Measurements from ENCODE around the gene GAD1. TPM values are rescaled to one million over a fixed set of nuclear protein-coding genes. Genes with fewer than 3 reads are reported as not detected.

GAD1 gene
- total RNA-seq, 1 donor from 2014 or later: 0.43 TPM

DNA sequence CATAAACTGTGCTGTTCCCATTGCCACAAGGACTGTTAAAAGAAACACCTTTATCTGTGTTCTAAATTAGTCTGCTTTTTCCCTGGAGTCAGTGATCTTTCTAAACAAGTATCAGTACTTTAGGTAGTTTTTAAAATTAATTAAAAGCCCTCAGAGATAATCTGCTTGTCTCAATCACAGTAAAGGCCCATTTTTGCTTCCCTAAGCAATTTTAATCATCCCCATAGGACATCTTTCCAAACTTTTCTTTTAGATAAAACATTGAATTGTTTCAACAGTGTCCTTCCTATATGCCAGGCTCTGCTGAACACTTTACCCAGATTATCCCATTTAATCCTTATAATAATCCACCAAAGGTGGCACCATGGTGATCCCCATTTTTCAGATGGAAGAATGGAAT, 42.6 kb upstream of the GAD1 start:
- Mint-ChIP-seq H3K4me3 (ENCODE audit: low read depth) (no peak overlapping the region), H3K9me3 (ENCODE audit: low read depth) (no peaks in the 10 kb centered on the region), H3K27me3 (peaks cover 8% of the 10 kb centered on the region), H3K36me3 (ENCODE audit: insufficient read depth) (no peaks in the 10 kb centered on the region), H3K27ac (no peak overlapping the region), H3K4me1 (ENCODE audit: low read depth) (peaks cover 10% of the 10 kb centered on the region)
- no peak for DNase-seq (ENCODE audit: low spot score, unreplicated experiment)
- TF ChIP-seq, protein P1, sequence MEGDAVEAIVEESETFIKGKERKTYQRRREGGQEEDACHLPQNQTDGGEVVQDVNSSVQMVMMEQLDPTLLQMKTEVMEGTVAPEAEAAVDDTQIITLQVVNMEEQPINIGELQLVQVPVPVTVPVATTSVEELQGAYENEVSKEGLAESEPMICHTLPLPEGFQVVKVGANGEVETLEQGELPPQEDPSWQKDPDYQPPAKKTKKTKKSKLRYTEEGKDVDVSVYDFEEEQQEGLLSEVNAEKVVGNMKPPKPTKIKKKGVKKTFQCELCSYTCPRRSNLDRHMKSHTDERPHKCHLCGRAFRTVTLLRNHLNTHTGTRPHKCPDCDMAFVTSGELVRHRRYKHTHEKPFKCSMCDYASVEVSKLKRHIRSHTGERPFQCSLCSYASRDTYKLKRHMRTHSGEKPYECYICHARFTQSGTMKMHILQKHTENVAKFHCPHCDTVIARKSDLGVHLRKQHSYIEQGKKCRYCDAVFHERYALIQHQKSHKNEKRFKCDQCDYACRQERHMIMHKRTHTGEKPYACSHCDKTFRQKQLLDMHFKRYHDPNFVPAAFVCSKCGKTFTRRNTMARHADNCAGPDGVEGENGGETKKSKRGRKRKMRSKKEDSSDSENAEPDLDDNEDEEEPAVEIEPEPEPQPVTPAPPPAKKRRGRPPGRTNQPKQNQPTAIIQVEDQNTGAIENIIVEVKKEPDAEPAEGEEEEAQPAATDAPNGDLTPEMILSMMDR (IDR thresholded peaks at IDR 0.05; ENCODE audit: unreplicated experiment): no peak

DNA sequence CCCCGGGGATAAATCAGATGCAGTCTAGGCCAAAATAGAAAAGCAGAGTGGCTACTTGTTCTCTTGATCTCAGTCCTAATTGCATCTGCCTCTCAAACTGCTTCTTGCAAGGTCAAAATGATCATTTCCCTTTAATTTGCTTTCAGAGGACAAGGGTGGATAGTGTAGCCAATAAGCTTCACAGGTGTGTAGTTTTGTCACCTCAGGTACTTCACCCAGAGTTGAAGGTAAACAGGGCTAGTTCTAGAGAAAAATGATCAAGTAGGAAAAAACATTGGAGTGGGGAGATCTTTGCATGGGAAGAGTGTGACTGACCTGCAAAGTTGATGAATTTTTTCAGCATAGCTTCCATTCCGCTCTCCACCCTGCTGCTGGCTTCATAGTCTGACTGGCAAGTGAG, 37.8 kb upstream of the GAD1 start:
- H3K9me3 Mint-ChIP-seq (ENCODE audit: low read depth): no peaks in the 10 kb centered on the region
- TF ChIP-seq, protein P1 (IDR thresholded peaks at IDR 0.05; ENCODE audit: unreplicated experiment): no peak
- no peaks in the 10 kb centered on the region for H3K27me3 Mint-ChIP-seq
- H3K4me1 Mint-ChIP-seq (ENCODE audit: low read depth): no peaks in the 10 kb centered on the region
- H3K27ac Mint-ChIP-seq: no peak overlapping the region
- DNase-seq (ENCODE audit: low spot score, unreplicated experiment): no peak
- no peaks in the 10 kb centered on the region for H3K36me3 Mint-ChIP-seq (ENCODE audit: insufficient read depth)
- no peak overlapping the region for H3K4me3 Mint-ChIP-seq (ENCODE audit: low read depth)

DNA sequence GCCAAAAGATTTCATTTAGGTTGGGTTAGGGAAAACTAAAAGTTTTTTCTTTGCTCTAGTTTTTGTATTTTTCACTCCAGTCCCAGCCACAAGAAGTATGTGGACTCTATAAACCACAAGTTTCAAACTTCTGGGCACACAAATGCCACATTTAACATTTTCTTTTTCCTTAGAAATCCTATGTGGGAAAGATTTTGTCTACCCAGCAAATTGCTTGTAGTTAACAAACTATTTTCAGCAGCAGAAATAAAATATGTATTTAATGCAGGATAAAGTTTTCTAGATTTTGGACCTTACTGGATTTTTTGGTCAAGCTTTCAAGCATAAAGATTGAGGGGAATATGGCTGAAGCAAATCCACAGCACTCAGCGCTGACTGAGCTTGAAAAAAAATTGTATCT, 37.4 kb upstream of the GAD1 start:
- TF ChIP-seq, protein P1 (IDR thresholded peaks at IDR 0.05; ENCODE audit: unreplicated experiment): no peak
- no peaks in the 10 kb centered on the region for H3K36me3 Mint-ChIP-seq (ENCODE audit: insufficient read depth)
- H3K27ac Mint-ChIP-seq: no peak overlapping the region
- no peak overlapping the region for H3K4me3 Mint-ChIP-seq (ENCODE audit: low read depth)
- no peaks in the 10 kb centered on the region for H3K27me3 Mint-ChIP-seq
- H3K4me1 Mint-ChIP-seq (ENCODE audit: low read depth): no peaks in the 10 kb centered on the region
- DNase-seq (ENCODE audit: low spot score, unreplicated experiment): no peak
- no peaks in the 10 kb centered on the region for H3K9me3 Mint-ChIP-seq (ENCODE audit: low read depth)

DNA sequence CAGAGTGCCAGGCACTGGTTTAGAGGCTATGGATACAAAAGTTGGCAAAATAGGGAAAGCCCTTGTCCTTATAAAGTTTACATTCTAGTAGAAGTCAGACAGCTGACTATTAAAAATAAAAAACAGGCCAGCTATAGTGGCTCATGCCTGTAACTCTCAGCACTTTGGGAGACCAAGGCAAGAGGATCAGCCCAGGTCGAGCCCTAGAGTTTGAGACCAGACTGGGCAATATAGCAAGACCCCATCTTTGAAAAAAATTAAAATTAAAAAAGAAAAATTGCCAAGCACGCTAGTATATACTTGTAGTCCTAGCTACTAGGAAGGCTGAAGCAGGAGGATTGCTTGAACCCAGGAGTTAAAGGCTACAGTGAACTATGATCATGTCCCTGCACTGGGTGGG, 34.0 kb upstream of the GAD1 start:
- no peaks in the 10 kb centered on the region for H3K27me3 Mint-ChIP-seq
- peaks cover 1% of the 10 kb centered on the region for H3K36me3 Mint-ChIP-seq (ENCODE audit: insufficient read depth)

DNA sequence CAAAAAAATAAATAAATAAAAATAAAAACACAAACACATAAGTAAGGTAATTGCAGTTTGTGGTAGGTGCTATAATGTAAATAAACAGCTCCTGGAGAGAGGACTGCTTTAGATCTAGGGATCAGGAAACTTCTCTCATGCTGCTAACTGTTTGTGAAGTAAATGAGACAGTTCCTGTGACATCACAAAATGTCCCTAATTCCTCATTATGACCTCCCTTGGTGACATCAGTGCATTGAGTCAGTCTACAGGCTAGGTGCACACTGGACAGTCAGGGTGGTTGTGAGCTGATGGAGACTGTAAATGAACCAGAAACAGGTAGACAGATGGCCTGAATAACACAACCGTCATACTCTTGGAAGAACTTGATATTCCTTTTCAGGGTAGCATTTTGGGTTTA, 33.1 kb upstream of the GAD1 start:
- Mint-ChIP-seq H3K27ac (no peak overlapping the region), H3K4me3 (ENCODE audit: low read depth) (no peak overlapping the region), H3K36me3 (ENCODE audit: insufficient read depth) (peaks cover 1% of the 10 kb centered on the region), H3K27me3 (no peaks in the 10 kb centered on the region), H3K4me1 (ENCODE audit: low read depth) (no peaks in the 10 kb centered on the region), H3K9me3 (ENCODE audit: low read depth) (no peaks in the 10 kb centered on the region)
- TF ChIP-seq, protein P1 (IDR thresholded peaks at IDR 0.05; ENCODE audit: unreplicated experiment): no peak
- no peak for DNase-seq (ENCODE audit: low spot score, unreplicated experiment)

More for the DNA sequence above, 34.0 kb upstream of the GAD1 start:
- TF ChIP-seq, protein P1 (IDR thresholded peaks at IDR 0.05; ENCODE audit: unreplicated experiment): no peak
- no peak for DNase-seq (ENCODE audit: low spot score, unreplicated experiment)
- no peaks in the 10 kb centered on the region for H3K4me1 Mint-ChIP-seq (ENCODE audit: low read depth)
- no peak overlapping the region for H3K4me3 Mint-ChIP-seq (ENCODE audit: low read depth)
- no peaks in the 10 kb centered on the region for H3K9me3 Mint-ChIP-seq (ENCODE audit: low read depth)
- no peak overlapping the region for H3K27ac Mint-ChIP-seq

All from progenitor cell of endocrine pancreas (in vitro differentiated cells).